HG03521 (cell line): ENCODE results near the gene ETS1.

Experiments
- ATAC-seq: cut with Tn5 transposase; IDR thresholded peaks from one replicate; pipeline ENCODE4 v1.9.1; 2021; ENCODE audit warnings: mild to moderate bottlenecking, moderate library complexity; ENCODE audit not compliant: unreplicated experiment

ETS1 gene

GRCh38 chr11:128521682-128522054 lies 65.7 kb downstream of the ETS1 start:
- no peak for ATAC-seq

DNA sequence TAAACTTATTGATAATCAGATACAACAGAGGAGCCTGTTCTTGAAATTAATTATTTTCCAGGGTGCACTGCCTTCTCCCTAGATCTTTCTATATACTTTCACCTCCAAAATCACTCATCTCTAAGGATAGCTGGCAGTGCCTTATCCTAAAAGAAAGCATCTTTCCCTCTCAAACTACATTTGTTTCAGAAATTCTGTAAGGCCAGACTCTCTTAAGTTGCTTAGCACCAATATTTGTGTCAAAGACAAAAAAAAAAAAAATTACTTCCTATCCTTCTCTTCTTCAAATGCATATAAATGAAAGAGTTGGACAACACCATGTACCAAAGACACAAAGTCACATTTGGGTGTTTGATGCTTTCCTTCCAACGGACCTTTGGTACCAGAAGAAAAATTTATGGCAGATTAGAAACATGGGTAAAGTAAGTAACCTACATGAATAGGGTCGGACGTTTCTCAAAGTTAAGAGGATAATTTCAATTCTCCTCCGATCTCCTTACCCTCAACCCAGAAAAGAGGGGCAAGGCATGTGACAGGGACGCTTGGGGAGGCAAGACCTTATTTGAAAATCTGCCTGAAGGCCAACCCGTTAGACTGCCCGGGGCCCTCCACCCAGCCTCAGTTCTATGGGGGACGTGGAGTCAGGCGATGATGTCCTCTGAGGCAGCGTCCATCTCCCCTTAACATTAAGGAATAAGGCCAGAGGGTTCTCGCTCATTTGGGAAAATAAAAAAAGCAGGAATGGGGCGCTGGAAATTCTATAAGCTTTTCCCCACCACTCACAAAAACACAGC lies 66.3 kb downstream of the ETS1 start:
- ATAC-seq: no peak

DNA sequence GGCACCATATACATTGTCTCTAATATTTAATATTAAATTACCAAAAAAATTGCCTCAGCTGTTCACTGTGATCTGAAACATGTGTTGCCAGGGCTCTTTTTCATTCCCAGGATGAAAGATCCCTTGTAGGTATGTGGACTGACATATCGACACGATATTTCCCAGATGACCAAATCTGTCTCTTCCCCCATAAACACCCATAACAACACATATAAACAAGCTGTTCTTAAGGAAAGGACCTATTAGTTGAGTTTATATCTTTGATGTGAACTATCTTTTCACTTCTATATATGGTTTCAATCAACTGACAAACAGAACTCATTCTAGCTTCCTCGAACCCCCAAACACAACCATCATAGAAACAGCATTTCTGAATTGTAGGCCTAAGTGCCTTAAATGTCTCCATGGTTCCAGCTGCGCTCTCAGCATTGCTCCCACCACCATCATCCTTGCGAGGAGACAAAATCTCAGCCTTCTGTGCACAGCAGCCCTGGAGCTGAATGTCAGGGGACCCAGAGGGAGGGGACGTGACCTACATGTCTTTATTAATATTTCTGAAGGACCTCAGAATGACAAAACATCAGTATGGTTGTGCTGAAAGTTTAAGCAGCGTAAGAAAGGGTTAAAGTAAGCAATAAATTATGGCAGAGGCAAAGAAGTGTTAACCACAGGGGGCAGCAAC lies 67.0 kb downstream of the ETS1 start:
- ATAC-seq: no peak

- no peak for ATAC-seq
Observed at GRCh38 chr11:128519338-128519737, 68.0 kb downstream of the ETS1 start.

DNA sequence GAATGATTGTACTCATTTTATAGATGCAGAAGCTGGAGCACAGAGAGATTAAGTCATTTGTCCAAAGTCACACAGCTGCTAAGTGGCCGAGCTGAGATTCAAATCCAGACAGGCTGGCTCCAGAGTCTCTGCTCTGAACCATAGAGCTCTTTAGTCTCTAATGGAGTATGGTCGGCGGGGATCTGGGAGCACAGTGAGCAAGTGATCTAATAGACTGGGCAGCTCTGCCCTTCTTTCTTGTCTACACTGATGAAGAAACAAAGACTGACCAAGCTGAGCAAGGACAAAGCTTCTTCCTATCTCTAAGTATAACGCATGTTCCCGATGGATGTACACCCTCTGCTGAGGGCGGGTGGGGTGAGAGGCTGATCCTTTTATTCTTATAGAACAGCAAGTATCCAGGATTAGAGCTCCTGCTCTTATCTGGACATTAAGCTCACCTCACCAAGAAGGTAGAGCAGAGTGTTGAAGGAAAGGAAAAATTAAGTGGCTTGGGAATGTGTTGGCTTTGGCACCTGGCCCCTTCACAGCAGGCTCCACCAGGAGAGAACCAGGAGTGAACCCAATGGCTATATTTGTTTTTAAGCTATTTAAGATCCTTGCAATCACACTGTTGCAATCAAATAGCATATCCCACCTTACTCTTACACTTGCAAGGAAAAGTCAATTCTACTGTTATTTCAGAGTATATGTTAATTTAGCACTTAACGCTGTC lies 68.7 kb downstream of the ETS1 start:
- no peak for ATAC-seq

- ATAC-seq: no peak
Observed at GRCh38 chr11:128517451-128518230, 69.7 kb downstream of the ETS1 start.

DNA sequence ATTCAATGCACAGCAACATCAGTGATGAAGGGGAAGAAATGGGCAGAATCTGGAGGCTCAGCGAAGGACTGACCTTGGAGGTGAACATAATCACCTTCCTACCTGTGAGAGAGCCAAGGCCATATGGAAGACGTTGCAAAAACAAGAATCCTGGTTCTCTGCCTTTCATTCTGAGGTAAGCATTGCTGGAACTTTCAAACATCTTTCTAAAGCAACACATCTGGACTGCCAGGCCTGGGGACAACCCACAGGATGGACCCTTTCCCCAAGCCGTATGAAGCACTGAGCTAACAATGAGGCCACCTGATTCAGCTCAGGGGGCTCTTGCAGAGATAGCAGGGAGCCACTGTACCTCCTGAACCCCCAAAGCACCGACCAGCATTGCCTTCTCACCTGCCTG lies 70.5 kb downstream of the ETS1 start:
- ATAC-seq: no peak

DNA sequence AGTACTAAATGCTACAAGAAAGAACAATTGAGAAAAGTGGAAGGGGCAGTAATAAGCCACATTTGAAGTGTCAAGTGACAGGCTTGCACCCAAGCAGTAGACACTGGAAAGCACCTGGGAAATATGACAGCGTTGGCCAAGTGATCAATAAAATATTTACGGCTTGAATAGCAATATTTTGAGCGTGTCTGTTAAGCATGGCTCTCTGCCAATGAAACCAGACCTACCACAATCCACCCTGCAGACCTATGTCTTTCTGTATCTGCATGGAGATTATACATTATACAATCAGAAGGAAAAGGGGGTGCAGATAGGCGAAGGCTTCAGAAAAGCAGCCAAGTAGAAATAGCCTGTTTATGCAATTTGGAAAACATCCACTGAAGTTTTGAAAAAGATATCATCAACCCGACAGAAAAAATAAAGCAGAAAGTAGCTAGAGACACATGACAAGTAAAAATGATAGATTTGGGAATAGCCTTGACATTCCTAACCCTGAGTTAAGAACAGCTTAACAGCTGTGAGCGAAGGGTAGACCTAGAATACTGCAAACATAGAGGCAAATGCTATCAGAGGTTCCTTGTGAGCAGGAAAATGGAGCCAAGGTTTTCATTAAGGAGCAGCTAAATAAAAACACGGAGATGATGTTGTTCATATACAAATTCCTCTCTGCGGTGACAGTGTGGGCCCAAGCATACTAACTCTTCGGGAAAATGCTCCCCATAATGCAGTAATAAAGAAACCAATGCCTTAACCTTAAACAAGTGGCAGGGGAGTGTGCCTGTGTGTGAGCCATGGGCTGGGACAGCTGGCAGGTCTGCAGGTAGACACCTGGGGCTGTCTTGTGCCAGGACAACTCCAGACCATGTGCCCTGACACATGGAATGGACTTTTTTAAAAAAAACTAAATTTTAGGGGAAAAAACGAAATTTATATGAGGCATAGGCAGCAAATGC lies 71.3 kb downstream of the ETS1 start:
- no peak for ATAC-seq

- ATAC-seq: no peak
Observed at GRCh38 chr11:128515086-128515485, 72.3 kb downstream of the ETS1 start.

DNA sequence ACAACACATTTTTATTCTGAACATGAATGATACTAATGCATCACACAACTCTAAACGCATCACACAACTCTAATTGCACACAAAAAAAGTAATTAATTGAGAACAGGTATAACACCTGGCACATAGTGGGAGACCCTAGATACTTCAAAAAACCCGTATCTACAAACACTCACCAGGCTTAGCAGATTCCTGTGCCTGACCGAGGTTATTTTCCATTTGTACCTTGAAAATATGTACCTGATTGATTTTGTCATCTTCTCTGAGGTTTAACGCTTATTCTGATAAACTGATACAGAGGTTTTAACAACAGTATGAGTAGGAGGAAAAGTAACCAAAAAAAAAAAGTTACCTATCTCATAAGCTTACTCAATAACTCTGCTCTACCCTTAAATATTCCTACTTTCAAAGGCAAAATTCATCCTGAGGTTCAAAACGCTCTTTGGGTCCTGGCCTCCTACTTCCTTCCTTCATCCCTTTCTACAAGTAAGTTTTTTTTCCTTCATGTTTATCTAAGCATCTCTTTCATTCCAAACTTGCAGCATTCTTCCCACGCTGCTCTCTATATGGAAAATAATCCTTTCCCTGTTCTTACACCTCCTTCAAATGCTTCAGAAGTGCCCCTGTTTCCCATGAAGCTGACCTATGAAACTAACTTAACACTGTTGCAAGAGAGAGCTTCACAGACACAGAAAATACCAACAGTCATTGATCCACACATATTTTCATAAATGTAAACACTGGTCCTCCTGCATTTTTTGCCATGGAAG lies 73.3 kb downstream of the ETS1 start:
- no peak for ATAC-seq

- ATAC-seq: no peak
Observed at GRCh38 chr11:128512474-128512996, 74.8 kb downstream of the ETS1 start.

GRCh38 chr11:128511712-128512111 lies 75.6 kb downstream of the ETS1 start:
- no peak for ATAC-seq

GRCh38 chr11:128509621-128510389 lies 77.6 kb downstream of the ETS1 start:
- no peak for ATAC-seq

DNA sequence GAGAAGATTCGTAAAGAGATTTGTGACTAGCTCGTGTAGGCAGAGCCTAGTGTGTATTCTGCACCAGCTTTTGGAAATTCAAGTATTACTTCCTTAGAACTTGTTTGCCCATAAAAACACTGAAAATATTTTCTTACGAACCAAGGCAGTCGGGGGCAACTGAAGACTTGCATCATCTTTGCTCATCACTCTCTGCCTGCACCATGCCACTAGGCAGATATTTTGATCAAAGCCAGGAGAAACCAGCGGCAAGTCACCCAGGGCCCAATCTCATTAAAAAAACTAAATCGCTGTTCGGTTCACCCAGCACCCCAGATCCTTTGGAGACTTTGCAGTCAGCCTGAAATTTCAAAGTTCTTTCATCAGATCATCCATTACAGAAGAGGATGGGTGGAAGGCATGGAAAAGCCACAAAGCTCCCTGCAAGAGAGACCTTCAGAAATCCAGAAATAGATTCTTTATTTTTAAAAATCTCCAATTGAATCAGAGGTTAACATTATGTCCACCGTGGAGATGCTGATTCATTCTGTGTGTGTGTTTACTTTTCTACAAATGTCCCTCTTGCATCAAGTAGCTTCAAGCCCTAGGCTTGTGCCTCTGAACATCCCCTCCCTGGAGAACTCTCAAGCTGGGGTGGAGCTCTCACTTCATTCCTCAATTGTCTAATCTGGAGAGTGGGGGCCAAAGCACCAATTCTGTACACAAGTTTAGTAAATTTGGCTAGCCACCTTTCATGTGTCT lies 78.4 kb downstream of the ETS1 start:
- ATAC-seq: no peak

GRCh38 chr11:128507936-128508335 lies 79.4 kb downstream of the ETS1 start:
- no peak for ATAC-seq

- no peak for ATAC-seq
Observed at GRCh38 chr11:128506999-128507611, 80.3 kb downstream of the ETS1 start.

DNA sequence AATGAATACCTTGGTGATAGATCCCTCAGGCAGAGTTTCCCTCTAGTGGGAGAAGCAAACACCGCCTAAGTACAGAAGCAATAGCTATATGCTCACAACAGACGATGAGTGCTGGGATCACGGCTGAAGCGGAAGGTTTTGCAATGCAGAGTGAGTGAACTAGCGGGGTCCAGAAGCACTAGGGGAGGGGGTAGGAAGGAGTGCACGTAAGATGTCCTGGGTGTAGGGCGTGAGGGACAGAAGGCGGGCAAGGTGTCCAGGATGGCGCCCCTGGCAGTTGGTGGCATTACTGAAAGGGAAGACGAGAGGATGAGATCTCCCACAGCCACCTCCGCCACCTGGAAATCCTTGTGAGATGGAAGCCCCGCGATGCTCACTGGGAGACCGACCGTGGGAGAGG lies 81.0 kb downstream of the ETS1 start:
- no peak for ATAC-seq
